Measurements from ENCODE around the gene DIS3L2. TPM values are rescaled to one million over a fixed set of nuclear protein-coding genes. Genes with fewer than 3 reads are reported as not detected.

The DIS3L2 gene
- total RNA-seq, 1 donor from 2014 or later: 11.8 TPM

DNA sequence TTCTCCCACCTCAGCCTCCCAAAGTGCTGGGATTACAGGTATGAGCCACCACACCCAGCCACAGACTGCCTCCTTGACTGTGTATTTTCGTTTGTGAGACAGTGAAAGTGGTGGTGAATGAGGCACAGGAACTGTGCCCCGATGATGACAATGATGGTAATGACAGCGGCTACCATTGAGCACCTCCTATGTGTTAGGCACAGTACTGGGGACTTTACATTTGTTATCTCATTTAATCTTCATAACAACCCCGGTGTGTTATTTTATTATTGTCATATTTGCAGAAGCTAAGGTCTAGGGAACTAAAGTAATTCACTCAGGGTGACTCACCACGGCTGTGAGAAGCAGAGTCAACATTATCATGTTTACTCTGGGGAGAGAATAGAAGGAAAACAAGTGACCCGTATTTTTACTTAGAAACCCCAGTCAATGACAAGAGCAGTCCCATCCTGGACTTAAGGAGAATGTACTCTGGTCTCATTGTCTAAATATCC, 339.4 kb downstream of the DIS3L2 start:
- FAIRE-seq: no peak
- peak; percentile 80 for DNase-seq (ENCODE audit: low read depth)
- Histone ChIP-seq H3K4me3 (ENCODE audit: low read depth, low read length) (no peak overlapping the region), H3K27me3 (ENCODE audit: control insufficient read depth, insufficient read depth, low read length) (no peaks in the 10 kb centered on the region), H3K36me3 (ENCODE audit: control insufficient read depth, insufficient read depth, low read length) (no peaks in the 10 kb centered on the region)
- TF ChIP-seq, protein P1, sequence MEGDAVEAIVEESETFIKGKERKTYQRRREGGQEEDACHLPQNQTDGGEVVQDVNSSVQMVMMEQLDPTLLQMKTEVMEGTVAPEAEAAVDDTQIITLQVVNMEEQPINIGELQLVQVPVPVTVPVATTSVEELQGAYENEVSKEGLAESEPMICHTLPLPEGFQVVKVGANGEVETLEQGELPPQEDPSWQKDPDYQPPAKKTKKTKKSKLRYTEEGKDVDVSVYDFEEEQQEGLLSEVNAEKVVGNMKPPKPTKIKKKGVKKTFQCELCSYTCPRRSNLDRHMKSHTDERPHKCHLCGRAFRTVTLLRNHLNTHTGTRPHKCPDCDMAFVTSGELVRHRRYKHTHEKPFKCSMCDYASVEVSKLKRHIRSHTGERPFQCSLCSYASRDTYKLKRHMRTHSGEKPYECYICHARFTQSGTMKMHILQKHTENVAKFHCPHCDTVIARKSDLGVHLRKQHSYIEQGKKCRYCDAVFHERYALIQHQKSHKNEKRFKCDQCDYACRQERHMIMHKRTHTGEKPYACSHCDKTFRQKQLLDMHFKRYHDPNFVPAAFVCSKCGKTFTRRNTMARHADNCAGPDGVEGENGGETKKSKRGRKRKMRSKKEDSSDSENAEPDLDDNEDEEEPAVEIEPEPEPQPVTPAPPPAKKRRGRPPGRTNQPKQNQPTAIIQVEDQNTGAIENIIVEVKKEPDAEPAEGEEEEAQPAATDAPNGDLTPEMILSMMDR (IDR thresholded peaks at IDR 0.05; ENCODE audit: insufficient read depth, low read length, severe bottlenecking): no peak

- TF ChIP-seq, protein P1 (IDR thresholded peaks at IDR 0.05; ENCODE audit: insufficient read depth, low read length, severe bottlenecking): no peak
- no peaks in the 10 kb centered on the region for H3K36me3 ChIP-seq (ENCODE audit: control insufficient read depth, insufficient read depth, low read length)
- H3K4me3 ChIP-seq (ENCODE audit: low read depth, low read length): no peak overlapping the region
- H3K27me3 ChIP-seq (ENCODE audit: control insufficient read depth, insufficient read depth, low read length): no peaks in the 10 kb centered on the region
- DNase-seq (ENCODE audit: low read depth): no peak
- peak; percentile 40 for FAIRE-seq
Observed at GRCh38 chr2:232304236-232304635, 342.7 kb downstream of the DIS3L2 start.

DNA sequence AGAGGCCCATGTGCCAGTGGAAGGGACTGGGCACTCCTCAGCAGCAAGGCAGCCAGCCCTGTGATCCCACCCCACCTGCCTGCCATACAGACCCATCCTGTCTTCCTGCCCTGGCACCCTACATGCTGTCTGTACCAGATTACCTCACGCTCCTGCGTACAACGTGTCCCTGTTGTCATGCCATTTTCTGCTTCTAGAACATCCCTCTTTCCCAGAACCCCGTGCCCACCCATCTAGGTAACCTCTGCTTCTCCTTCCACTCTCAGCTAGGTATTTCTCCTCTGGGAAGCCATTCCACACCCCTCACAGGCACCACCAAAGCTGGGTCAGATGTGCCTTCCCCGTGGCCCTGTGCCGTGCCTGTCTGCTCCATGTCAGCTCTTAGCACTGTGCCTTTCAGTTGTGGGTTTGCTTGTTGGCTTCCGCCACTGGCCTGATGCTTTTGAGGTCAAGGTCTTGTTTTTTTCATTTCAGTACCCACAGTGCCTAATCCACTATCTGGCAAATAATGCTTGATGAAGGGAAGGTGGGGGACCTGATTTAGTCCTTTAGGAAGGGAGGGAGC, 345.3 kb downstream of the DIS3L2 start:
- DNase-seq (ENCODE audit: low read depth): no peak
- no peaks in the 10 kb centered on the region for H3K27me3 ChIP-seq (ENCODE audit: control insufficient read depth, insufficient read depth, low read length)
- FAIRE-seq: peak; percentile 60
- no peaks in the 10 kb centered on the region for H3K36me3 ChIP-seq (ENCODE audit: control insufficient read depth, insufficient read depth, low read length)
- no peak overlapping the region for H3K4me3 ChIP-seq (ENCODE audit: low read depth, low read length)
- TF ChIP-seq, protein P1 (IDR thresholded peaks at IDR 0.05; ENCODE audit: insufficient read depth, low read length, severe bottlenecking): no peak

DNA sequence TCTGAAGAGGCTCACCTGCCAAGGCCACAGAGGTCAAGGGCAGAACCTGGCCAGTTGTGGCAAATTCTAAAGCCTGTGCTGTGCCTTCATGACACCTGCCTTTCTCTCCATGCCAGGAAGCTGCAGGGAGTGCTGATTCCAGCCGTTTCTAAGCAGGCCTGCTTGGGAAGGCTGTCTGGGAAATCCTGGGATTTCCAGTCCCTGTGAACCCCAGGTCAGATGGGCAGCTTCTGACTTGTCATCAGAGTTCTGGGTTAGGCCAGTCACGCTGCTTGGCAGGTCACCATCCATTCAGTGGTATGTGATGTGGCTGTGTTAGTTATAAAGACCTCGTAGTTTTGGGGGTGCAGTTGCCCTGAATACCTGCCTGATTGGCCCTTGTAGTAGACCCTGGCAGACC, 346.3 kb downstream of the DIS3L2 start:
- Histone ChIP-seq H3K4me3 (ENCODE audit: low read depth, low read length) (no peak overlapping the region), H3K27me3 (ENCODE audit: control insufficient read depth, insufficient read depth, low read length) (no peaks in the 10 kb centered on the region), H3K36me3 (ENCODE audit: control insufficient read depth, insufficient read depth, low read length) (no peaks in the 10 kb centered on the region)
- TF ChIP-seq, protein P1 (IDR thresholded peaks at IDR 0.05; ENCODE audit: insufficient read depth, low read length, severe bottlenecking): no peak
- FAIRE-seq (no peak), DNase-seq (ENCODE audit: low read depth) (no peak)

GRCh38 chr2:232308986-232309385, 347.5 kb downstream of the DIS3L2 start:
- FAIRE-seq: no peak
- Histone ChIP-seq H3K4me3 (ENCODE audit: low read depth, low read length) (no peak overlapping the region), H3K36me3 (ENCODE audit: control insufficient read depth, insufficient read depth, low read length) (no peaks in the 10 kb centered on the region), H3K27me3 (ENCODE audit: control insufficient read depth, insufficient read depth, low read length) (no peaks in the 10 kb centered on the region)
- TF ChIP-seq, protein P1 (IDR thresholded peaks at IDR 0.05; ENCODE audit: insufficient read depth, low read length, severe bottlenecking): no peak
- no peak for DNase-seq (ENCODE audit: low read depth)

GRCh38 chr2:232309592-232309991, 348.1 kb downstream of the DIS3L2 start:
- Histone ChIP-seq H3K4me3 (ENCODE audit: low read depth, low read length) (no peak overlapping the region), H3K36me3 (ENCODE audit: control insufficient read depth, insufficient read depth, low read length) (no peaks in the 10 kb centered on the region), H3K27me3 (ENCODE audit: control insufficient read depth, insufficient read depth, low read length) (no peaks in the 10 kb centered on the region)
- TF ChIP-seq, protein P1 (IDR thresholded peaks at IDR 0.05; ENCODE audit: insufficient read depth, low read length, severe bottlenecking): no peak
- FAIRE-seq: no peak
- DNase-seq (ENCODE audit: low read depth): no peak

Measured in bronchial epithelial cell (primary cell).